ENCODE results near the gene DLG5.

DLG5 gene

GRCh38 chr10:77863446-77863845 is 63.1 kb downstream of the DLG5 start:
- DNase-seq: no peak

GRCh38 chr10:77862595-77862994 is 64.0 kb downstream of the DLG5 start:
- DNase-seq: no peak

- DNase-seq: no peak
These were observed 65.2 kb downstream of the DLG5 start for GRCh38 chr10:77861366-77861765.

GRCh38 chr10:77859865-77860282 is 66.7 kb downstream of the DLG5 start:
- no peak for DNase-seq

GRCh38 chr10:77859200-77859864 is 67.2 kb downstream of the DLG5 start:
- no peak for DNase-seq

GRCh38 chr10:77857272-77857671 is 69.3 kb downstream of the DLG5 start:
- no peak for DNase-seq

- no peak for DNase-seq
These were observed 70.0 kb downstream of the DLG5 start for GRCh38 chr10:77856566-77856965.

GRCh38 chr10:77855404-77856155 is 71.0 kb downstream of the DLG5 start:
- no peak for DNase-seq

- no peak for DNase-seq
These were observed 72.4 kb downstream of the DLG5 start for GRCh38 chr10:77854115-77854514.

- no peak for DNase-seq
These were observed 73.3 kb downstream of the DLG5 start for GRCh38 chr10:77853256-77853655.

- no peak for DNase-seq
These were observed 75.8 kb downstream of the DLG5 start for GRCh38 chr10:77850620-77851231.

- no peak for DNase-seq
These were observed 77.4 kb downstream of the DLG5 start for GRCh38 chr10:77849039-77849664.

GRCh38 chr10:77846718-77847311 is 79.7 kb downstream of the DLG5 start:
- no peak for DNase-seq

GRCh38 chr10:77845451-77845850 is 81.1 kb downstream of the DLG5 start:
- DNase-seq: no peak

- DNase-seq: no peak
These were observed 81.7 kb downstream of the DLG5 start for GRCh38 chr10:77844713-77845445.

GRCh38 chr10:77844177-77844576 is 82.4 kb downstream of the DLG5 start:
- DNase-seq: no peak

GRCh38 chr10:77843264-77843663 is 83.3 kb downstream of the DLG5 start:
- DNase-seq: no peak

- DNase-seq: no peak
These were observed 83.8 kb downstream of the DLG5 start for GRCh38 chr10:77842652-77843212.

GRCh38 chr10:77841711-77842375 is 84.7 kb downstream of the DLG5 start:
- no peak for DNase-seq

GRCh38 chr10:77840636-77841035 is 85.9 kb downstream of the DLG5 start:
- no peak for DNase-seq

GRCh38 chr10:77837925-77838595 is 88.5 kb downstream of the DLG5 start:
- DNase-seq: no peak
